ENCODE measurements around the gene SEMA5A.

SEMA5A gene

GRCh38 chr5:9112520-9113291, 433.2 kb downstream of the SEMA5A start:
- no peak for DNase-seq (ENCODE audit: low read depth)

- no peak for DNase-seq (ENCODE audit: low read depth)
Observed at GRCh38 chr5:9108162-9108561, 437.7 kb downstream of the SEMA5A start.

GRCh38 chr5:9105851-9106250, 440.0 kb downstream of the SEMA5A start:
- no peak for DNase-seq (ENCODE audit: low read depth)

- no peak for DNase-seq (ENCODE audit: low read depth)
Observed at GRCh38 chr5:9104571-9105339, 441.1 kb downstream of the SEMA5A start.

- DNase-seq (ENCODE audit: low read depth): no peak
Observed at GRCh38 chr5:9103290-9103689, 442.6 kb downstream of the SEMA5A start.

GRCh38 chr5:9099689-9100088, 446.2 kb downstream of the SEMA5A start:
- no peak for DNase-seq (ENCODE audit: low read depth)

GRCh38 chr5:9098990-9099389, 446.9 kb downstream of the SEMA5A start:
- no peak for DNase-seq (ENCODE audit: low read depth)

- DNase-seq (ENCODE audit: low read depth): no peak
Observed at GRCh38 chr5:9094582-9094981, 451.3 kb downstream of the SEMA5A start.

GRCh38 chr5:9091896-9092662, 453.8 kb downstream of the SEMA5A start:
- no peak for DNase-seq (ENCODE audit: low read depth)

- no peak for DNase-seq (ENCODE audit: low read depth)
Observed at GRCh38 chr5:9090381-9091026, 455.4 kb downstream of the SEMA5A start.

- no peak for DNase-seq (ENCODE audit: low read depth)
Observed at GRCh38 chr5:9089893-9090292, 456.0 kb downstream of the SEMA5A start.

- no peak for DNase-seq (ENCODE audit: low read depth)
Observed at GRCh38 chr5:9082996-9083395, 462.9 kb downstream of the SEMA5A start.

GRCh38 chr5:9072701-9073100, 473.2 kb downstream of the SEMA5A start:
- DNase-seq (ENCODE audit: low read depth): no peak

GRCh38 chr5:9071524-9071923, 474.4 kb downstream of the SEMA5A start:
- DNase-seq (ENCODE audit: low read depth): no peak

GRCh38 chr5:9071074-9071473, 474.8 kb downstream of the SEMA5A start:
- no peak for DNase-seq (ENCODE audit: low read depth)

GRCh38 chr5:9069650-9070049, 476.2 kb downstream of the SEMA5A start:
- DNase-seq (ENCODE audit: low read depth): no peak

GRCh38 chr5:9067154-9067553, 478.7 kb downstream of the SEMA5A start:
- DNase-seq (ENCODE audit: low read depth): no peak

- no peak for DNase-seq (ENCODE audit: low read depth)
Observed at GRCh38 chr5:9066349-9066748, 479.5 kb downstream of the SEMA5A start.

- no peak for DNase-seq (ENCODE audit: low read depth)
Observed at GRCh38 chr5:9063615-9064245, 482.1 kb downstream of the SEMA5A start.

- DNase-seq (ENCODE audit: low read depth): no peak
Observed at GRCh38 chr5:9062873-9063272, 483.0 kb downstream of the SEMA5A start.

GRCh38 chr5:9059920-9060691, 485.8 kb downstream of the SEMA5A start:
- DNase-seq (ENCODE audit: low read depth): no peak
